Measurements from ENCODE around the gene CALML4.
"Not testable (repeated sequence)": the region's sequence is repeated elsewhere in the genome, so short reads cannot be mapped to it uniquely, and the experiment has no call there.

GRCh38 chr15:68225442-68225841, 20.3 kb upstream of the CALML4 start:
- not testable (repeated sequence) for TF ChIP-seq ELF4 (IDR thresholded peaks at IDR 0.05); NFRKB (IDR thresholded peaks at IDR 0.05); SUZ12 (IDR thresholded peaks at IDR 0.05); FOXA1 (IDR thresholded peaks at IDR 0.05); ARNT (IDR thresholded peaks at IDR 0.05); SP1 (IDR thresholded peaks at IDR 0.05); FOXM1 (IDR thresholded peaks at IDR 0.05; ENCODE audit: borderline replicate concordance)

Measured in HEK293T (cell line).